H1 (cell line): ENCODE measurements around the gene ARHGEF38. TPM values are rescaled to one million over a fixed set of nuclear protein-coding genes. Genes with fewer than 3 reads are reported as not detected.

Experiments
- CTCF ChIA-PET: fragments of 300-600 bp; sonication (Branson Sonifier 250); formaldehyde crosslinking; loops from one replicate; lab custom pipeline; 2021; ENCODE audit not compliant: partially characterized antibody; lab: Charles Lee
- POLR2A ChIA-PET: fragments of 300-600 bp; sonication (Branson Sonifier 250); formaldehyde crosslinking; loops from one replicate; lab custom pipeline; 2021; ENCODE audit warnings: inconsistent platforms; ENCODE audit not compliant: partially characterized antibody; lab: Charles Lee
- DNase-seq, 2 experiments: peaks; one replicate each; pipeline versions ENCODE4 v3.0.0 to v3.0.0-alpha.2; 2010 to 2022; ENCODE audit warnings: low spot score in 2 of 2, low read depth in 1 of 2, mixed read lengths in 1 of 2
- FAIRE-seq: peaks from 2 replicates; lab custom pipeline; 2011; peaks lifted over from hg19 to GRCh38; lab: Jason Lieb, UNC
- H2AFZ ChIP-seq: 2 replicates; pipeline ENCODE4 v1.8.1; 2012; ENCODE audit warnings: low read length, inconsistent platforms
- H2AK5ac ChIP-seq: 2 replicates; pipeline ENCODE4 v1.6.1; 2013; ENCODE audit warnings: low read depth, low read length
- H2BK120ac ChIP-seq: replicated peaks from 2 replicates; pipeline ENCODE3; 2013; ENCODE audit warnings: low read depth, low read length, inconsistent platforms
- H2BK12ac ChIP-seq: 2 replicates; pipeline ENCODE4 v1.6.1; 2013; ENCODE audit warnings: low read depth, low read length
- H2BK15ac ChIP-seq: 2 replicates; pipeline ENCODE4 v1.6.1; 2013; ENCODE audit warnings: low read length
- H2BK20ac ChIP-seq: 2 replicates; pipeline ENCODE4 v1.6.1; 2013; ENCODE audit warnings: low read length
- H2BK5ac ChIP-seq: 2 replicates; pipeline ENCODE4 v1.6.1; 2013; ENCODE audit warnings: low read depth, low read length
- H3K14ac ChIP-seq: 2 replicates; pipeline ENCODE4 v1.6.1; 2013; ENCODE audit warnings: inconsistent platforms; ENCODE audit not compliant: insufficient read length
- H3K18ac ChIP-seq: 2 replicates; pipeline ENCODE4 v1.6.1; 2013; ENCODE audit warnings: low read length; ENCODE audit errors: extremely low read depth
- H3K23ac ChIP-seq: 2 replicates; pipeline ENCODE4 v1.6.1; 2013; ENCODE audit warnings: inconsistent platforms; ENCODE audit not compliant: insufficient read length
- H3K23me2 ChIP-seq: 2 replicates; pipeline ENCODE4 v1.6.1; 2013; ENCODE audit warnings: low read depth, low read length
- H3K27ac ChIP-seq: 2 replicates; pipeline ENCODE4 v1.6.1; 2011; ENCODE audit warnings: low read depth, low read length, inconsistent platforms
- H3K27me3 ChIP-seq, 4 experiments: replicated peaks in 1 of 4; 1 replicate in 1 of 4; 2 replicates in 3 of 4; pipeline versions ENCODE4 v1.6.1 to v1.8.1; 2011 to 2013; ENCODE audit warnings: low read length in 3 of 4, mild to moderate bottlenecking in 3 of 4, inconsistent platforms in 2 of 4, mixed read lengths in 2 of 4, moderate library complexity in 1 of 4; ENCODE audit not compliant: control insufficient read depth in 3 of 4, insufficient read depth in 3 of 4; ENCODE audit errors: extremely low read depth in 1 of 4
- H3K36me3 ChIP-seq, 4 experiments: 2 replicates each; pipeline versions ENCODE4 v1.6.1 to v1.8.1; 2011 to 2013; ENCODE audit warnings: mild to moderate bottlenecking in 4 of 4, low read length in 3 of 4, moderate library complexity in 2 of 4, control low read depth in 1 of 4, inconsistent platforms in 1 of 4; ENCODE audit not compliant: insufficient read depth in 4 of 4, control insufficient read depth in 2 of 4
- H3K4ac ChIP-seq: replicated peaks from 2 replicates; pipeline ENCODE3; 2013; ENCODE audit warnings: low read length, low read depth, mixed read lengths, inconsistent platforms; ENCODE audit not compliant: insufficient read length
- H3K4me1 ChIP-seq, 4 experiments: replicated peaks in 1 of 4; 1 replicate in 1 of 4; 2 replicates in 3 of 4; pipeline versions ENCODE4 v1.6.1 to v1.8.1; 2011 to 2013; ENCODE audit warnings: low read length in 3 of 4, inconsistent platforms in 2 of 4, mixed read lengths in 1 of 4; ENCODE audit not compliant: insufficient read depth in 4 of 4, control insufficient read depth in 3 of 4
- H3K4me2 ChIP-seq, 2 experiments: 2 replicates each; pipeline versions ENCODE4 v1.6.1 to v1.8.1; 2011 to 2013; ENCODE audit warnings: low read depth in 2 of 2, low read length in 2 of 2, control low read depth in 1 of 2, inconsistent platforms in 1 of 2, mild to moderate bottlenecking in 1 of 2; ENCODE audit not compliant: insufficient read depth in 1 of 2
- H3K4me3 ChIP-seq, 4 experiments: fragments of 200-600, 300-600 bp in 1 of 4; sonication (generic), shearing (Covaris generic), sonication (Bioruptor Twin) in 1 of 4; 2 replicates each; pipeline versions ENCODE4 v1.5.1 to v1.8.1; 2011 to 2016; ENCODE audit warnings: low read length in 4 of 4, low read depth in 3 of 4, control low read depth in 2 of 4, inconsistent platforms in 2 of 4, mild to moderate bottlenecking in 2 of 4, mixed read lengths in 1 of 4, moderate library complexity in 1 of 4; ENCODE audit not compliant: insufficient read depth in 2 of 4; ENCODE audit errors: extremely low read depth in 1 of 4
- H3K56ac ChIP-seq: replicated peaks from 2 replicates; pipeline ENCODE3; 2013; ENCODE audit warnings: low read depth, mild to moderate bottlenecking, mixed read lengths, low read length, inconsistent platforms; ENCODE audit not compliant: insufficient read length
- H3K79me1 ChIP-seq: 2 replicates; pipeline ENCODE4 v1.6.1; 2013; ENCODE audit warnings: low read depth, low read length, control low read depth
- H3K79me2 ChIP-seq, 2 experiments: 2 replicates each; pipeline versions ENCODE4 v1.6.1 to v1.8.1; 2012 to 2013; ENCODE audit warnings: low read length in 2 of 2, mild to moderate bottlenecking in 2 of 2, inconsistent platforms in 1 of 2; ENCODE audit not compliant: insufficient read depth in 2 of 2, control insufficient read depth in 1 of 2
- H3K9ac ChIP-seq, 4 experiments: replicated peaks in 1 of 4; 1 replicate in 1 of 4; 2 replicates in 3 of 4; pipeline versions ENCODE4 v1.6.1 to v1.8.1; 2011 to 2013; ENCODE audit warnings: low read depth in 3 of 4, low read length in 3 of 4, control low read depth in 2 of 4, mild to moderate bottlenecking in 2 of 4, moderate library complexity in 2 of 4, inconsistent platforms in 1 of 4; ENCODE audit errors: extremely low read depth in 1 of 4
- H3K9me3 ChIP-seq, 2 experiments: 2 replicates each; pipeline versions ENCODE4 v1.6.1 to v1.8.1; 2012 to 2013; ENCODE audit warnings: mild to moderate bottlenecking in 2 of 2, moderate library complexity in 2 of 2, control low read depth in 1 of 2, inconsistent platforms in 1 of 2, low read depth in 1 of 2, low read length in 1 of 2, mixed read lengths in 1 of 2; ENCODE audit not compliant: insufficient read depth in 2 of 2
- H4K20me1 ChIP-seq, 2 experiments: replicated peaks in 1 of 2; 2 replicates each; pipeline versions ENCODE3 to v1.8.1; 2011 to 2013; ENCODE audit warnings: inconsistent platforms in 2 of 2, low read length in 2 of 2, mild to moderate bottlenecking in 1 of 2; ENCODE audit not compliant: insufficient read depth in 2 of 2, control insufficient read depth in 1 of 2
- H4K5ac ChIP-seq: 2 replicates; pipeline ENCODE4 v1.6.1; 2013; ENCODE audit warnings: low read length, low read depth, mixed read lengths, inconsistent platforms; ENCODE audit not compliant: insufficient read length
- H4K8ac ChIP-seq: 2 replicates; pipeline ENCODE4 v1.8.0; 2013; ENCODE audit warnings: mild to moderate bottlenecking, moderate library complexity, low read length, inconsistent platforms; ENCODE audit not compliant: insufficient read depth; ENCODE audit errors: extremely low read depth
- H4K91ac ChIP-seq: replicated peaks from 2 replicates; pipeline ENCODE3; 2013; ENCODE audit warnings: low read length, mixed read lengths, inconsistent platforms; ENCODE audit not compliant: insufficient read length
- KDM1A ChIP-seq: fragments of 200-600, 300-600 bp; sonication (generic); IDR thresholded peaks from 2 replicates; pipeline ENCODE4 v1.7.1; 2016; ENCODE audit warnings: mild to moderate bottlenecking, low read length, borderline replicate concordance
- MAX ChIP-seq: IDR thresholded peaks from 2 replicates; pipeline ENCODE4 v1.6.1; 2012; ENCODE audit warnings: inconsistent platforms
- NRF1 ChIP-seq: IDR thresholded peaks from 2 replicates; pipeline ENCODE4 v1.6.1; 2011; ENCODE audit warnings: mild to moderate bottlenecking, low read depth, low read length, improper control_type of control experiment
- SIRT6 ChIP-seq: IDR thresholded peaks from one replicate; pipeline ENCODE4 v1.7.1; 2012; ENCODE audit warnings: low read length, inconsistent platforms
- TEAD4 ChIP-seq: IDR thresholded peaks from 2 replicates; pipeline ENCODE4 v1.6.1; 2012; ENCODE audit warnings: low read depth, low read length, inconsistent platforms, mixed read lengths
- WGBS, 2 experiments: shearing (Covaris generic) in 1 of 2; methylation state at CpG; one replicate each; pipeline versions ENCODE4 v1.1.6 to v1.1.7; 2013 to 2015; ENCODE audit warnings: low lambda C conversion rate in 2 of 2, mixed read lengths in 2 of 2, inconsistent platforms in 1 of 2, low coverage in 1 of 2, missing lambda C conversion rate in 1 of 2; ENCODE audit not compliant: insufficient replicate concordance in 2 of 2, insufficient coverage in 1 of 2, insufficient read length in 1 of 2; ENCODE audit errors: extremely low coverage in 1 of 2, missing lambda C conversion rate in 1 of 2; 5-methylcytosine and 5-hydroxymethylcytosine counted together
- polyA plus RNA-seq, 7 experiments: library from polyadenylated mRNA; depleted of rRNA in 3 of 7; stranded (reverse) in 5 of 7; unstranded in 2 of 7; fragments of >200 nt in 5 of 7; fragments of 200-250 nt in 2 of 7; gene quantifications; 1 replicate in 5 of 7; 2 replicates in 1 of 7; 4 replicates in 1 of 7; pipeline versions ENCODE4 v1.2.1 to v1.2.3, GENCODE V29; 2011 to 2013; ENCODE audit warnings: missing spikeins in 2 of 7, mixed read lengths in 2 of 7
- total RNA-seq: library from RNA; stranded (reverse); fragmentation: NEBNext Ultra II Directional; extraction: Animal tissue kit (Norgen Biotek cat#: 25700); gene quantifications from 2 replicates; pipeline ENCODE4 v1.2.1, GENCODE V29; 2021

The ARHGEF38 gene
- total and polyA plus RNA-seq, 2 of the 8 experiments (the other 6 are each of a cell fraction or from before 2014, with no cell fraction given): not detected

GRCh38 chr4:105719204-105719603 is 166.8 kb downstream of the ARHGEF38 start:
- H3K27me3 ChIP-seq: no peaks in the 10 kb centered on the region
- H4K5ac ChIP-seq: no peak overlapping the region
- H2BK12ac ChIP-seq: no peak overlapping the region
- no peak overlapping the region for H3K4me3 ChIP-seq
- peaks cover 0 to 23% (median 7%) of the 10 kb centered on the region in 4 experiments; a peak in 4 of 8 replicates for H3K36me3 ChIP-seq
- H2AFZ ChIP-seq: no peak overlapping the region
- ChIA-PET CTCF (interaction anchor here (1.5 kb wide), 1 partner anchor 9 kb away, joined by 4 read pairs; no protein-coding TSS in a partner anchor), POLR2A (interaction anchor here (1.1 kb wide), 1 partner anchor 8 kb away, joined by 3 read pairs; no protein-coding TSS in a partner anchor)
- H3K23me2 ChIP-seq: no peaks in the 10 kb centered on the region
- H2BK15ac ChIP-seq: no peak overlapping the region
- H3K18ac ChIP-seq: no peak overlapping the region
- H2BK20ac ChIP-seq: no peak overlapping the region
- no peak overlapping the region for H3K23ac ChIP-seq
- H2AK5ac ChIP-seq: no peak overlapping the region
- H4K20me1 ChIP-seq: no peaks in the 10 kb centered on the region
- no peak overlapping the region for H3K9ac ChIP-seq
- no peak overlapping the region for H2BK120ac ChIP-seq
- no peak overlapping the region for H4K8ac ChIP-seq
- H3K79me2 ChIP-seq: peaks cover 0 to 22% of the 10 kb centered on the region in 2 experiments; a peak in 2 of 4 replicates
- no peak overlapping the region for H2BK5ac ChIP-seq
- H3K4me1 ChIP-seq: no peaks in the 10 kb centered on the region
- FAIRE-seq (no peak), DNase-seq (no peak)
- H3K4ac ChIP-seq: no peak overlapping the region
- no peak overlapping the region for H3K56ac ChIP-seq
- H4K91ac ChIP-seq: no peak overlapping the region
- H3K14ac ChIP-seq: no peak overlapping the region
- H3K4me2 ChIP-seq: no peak overlapping the region
- H3K9me3 ChIP-seq: peaks cover 0 to 2% of the 10 kb centered on the region in 2 experiments; a peak in 2 of 4 replicates
- WGBS, 2 experiments: 83% methylated on average over 2 of the region's 2 CpGs; no CpG with 5 or more reads in 1 of the 2 experiments
- no peaks in the 10 kb centered on the region for H3K79me1 ChIP-seq
- no peak overlapping the region for H3K27ac ChIP-seq
- TF ChIP-seq MAX (no peak), KDM1A (no peak), SIRT6 (no peak), NRF1 (no peak), TEAD4 (no peak)
